Measurements from ENCODE around the gene DLK1.

DNA sequence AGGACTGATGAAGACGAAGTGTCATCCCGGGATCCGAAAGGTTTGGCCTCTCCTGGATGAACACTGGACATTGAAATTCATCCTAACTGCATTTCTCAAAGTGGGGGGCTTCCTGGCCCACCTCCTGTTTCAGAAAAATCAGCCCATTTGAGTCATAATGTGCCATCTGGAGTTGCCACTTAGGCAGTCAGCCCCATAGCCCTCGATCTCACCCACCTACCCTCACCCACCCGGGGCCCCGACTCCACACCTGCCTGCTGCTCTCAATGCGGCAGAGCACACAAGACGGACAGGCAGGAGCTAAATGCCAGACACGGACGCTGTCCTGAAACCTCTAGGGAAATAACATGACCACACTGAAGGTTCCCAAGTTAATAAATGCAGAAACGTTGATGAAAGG, 12.6 kb downstream of the DLK1 start:
- TF ChIP-seq, protein P1, sequence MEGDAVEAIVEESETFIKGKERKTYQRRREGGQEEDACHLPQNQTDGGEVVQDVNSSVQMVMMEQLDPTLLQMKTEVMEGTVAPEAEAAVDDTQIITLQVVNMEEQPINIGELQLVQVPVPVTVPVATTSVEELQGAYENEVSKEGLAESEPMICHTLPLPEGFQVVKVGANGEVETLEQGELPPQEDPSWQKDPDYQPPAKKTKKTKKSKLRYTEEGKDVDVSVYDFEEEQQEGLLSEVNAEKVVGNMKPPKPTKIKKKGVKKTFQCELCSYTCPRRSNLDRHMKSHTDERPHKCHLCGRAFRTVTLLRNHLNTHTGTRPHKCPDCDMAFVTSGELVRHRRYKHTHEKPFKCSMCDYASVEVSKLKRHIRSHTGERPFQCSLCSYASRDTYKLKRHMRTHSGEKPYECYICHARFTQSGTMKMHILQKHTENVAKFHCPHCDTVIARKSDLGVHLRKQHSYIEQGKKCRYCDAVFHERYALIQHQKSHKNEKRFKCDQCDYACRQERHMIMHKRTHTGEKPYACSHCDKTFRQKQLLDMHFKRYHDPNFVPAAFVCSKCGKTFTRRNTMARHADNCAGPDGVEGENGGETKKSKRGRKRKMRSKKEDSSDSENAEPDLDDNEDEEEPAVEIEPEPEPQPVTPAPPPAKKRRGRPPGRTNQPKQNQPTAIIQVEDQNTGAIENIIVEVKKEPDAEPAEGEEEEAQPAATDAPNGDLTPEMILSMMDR (IDR thresholded peaks at IDR 0.05; ENCODE audit: poor library complexity) = no peak
- TF ChIP-seq EZH2 (IDR thresholded peaks at IDR 0.05; ENCODE audit: borderline replicate concordance) = no peak

Data from hepatocyte (in vitro differentiated cells).